GM21447 (cell line): ENCODE measurements around the gene ITPRID2.
"Not testable (repeated sequence)": the region's sequence is repeated elsewhere in the genome, so short reads cannot be mapped to it uniquely, and the experiment has no call there.

Source experiments
- ATAC-seq: cut with Tn5 transposase; IDR thresholded peaks from one replicate; pipeline ENCODE4 v1.9.1; 2021; ENCODE audit not compliant: unreplicated experiment

Gene ITPRID2

DNA sequence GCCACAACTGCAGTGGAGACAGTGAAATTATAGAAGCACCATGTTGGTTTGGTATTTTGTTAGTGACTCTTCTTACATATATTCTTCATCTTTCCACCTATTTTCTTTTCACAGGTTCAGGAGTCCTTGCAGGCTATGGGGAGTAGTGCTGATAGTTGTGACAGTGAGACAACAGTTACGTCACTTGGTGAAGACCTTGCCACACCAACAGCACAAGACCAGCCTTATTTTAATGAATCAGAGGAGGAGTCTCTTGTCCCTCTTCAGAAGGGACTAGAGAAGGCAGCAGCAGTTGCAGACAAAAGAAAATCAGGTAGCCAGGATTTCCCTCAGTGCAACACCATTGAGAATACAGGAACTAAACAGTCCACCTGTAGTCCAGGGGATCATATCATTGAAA is 23.6 kb downstream of the ITPRID2 start:
- no peak for ATAC-seq

DNA sequence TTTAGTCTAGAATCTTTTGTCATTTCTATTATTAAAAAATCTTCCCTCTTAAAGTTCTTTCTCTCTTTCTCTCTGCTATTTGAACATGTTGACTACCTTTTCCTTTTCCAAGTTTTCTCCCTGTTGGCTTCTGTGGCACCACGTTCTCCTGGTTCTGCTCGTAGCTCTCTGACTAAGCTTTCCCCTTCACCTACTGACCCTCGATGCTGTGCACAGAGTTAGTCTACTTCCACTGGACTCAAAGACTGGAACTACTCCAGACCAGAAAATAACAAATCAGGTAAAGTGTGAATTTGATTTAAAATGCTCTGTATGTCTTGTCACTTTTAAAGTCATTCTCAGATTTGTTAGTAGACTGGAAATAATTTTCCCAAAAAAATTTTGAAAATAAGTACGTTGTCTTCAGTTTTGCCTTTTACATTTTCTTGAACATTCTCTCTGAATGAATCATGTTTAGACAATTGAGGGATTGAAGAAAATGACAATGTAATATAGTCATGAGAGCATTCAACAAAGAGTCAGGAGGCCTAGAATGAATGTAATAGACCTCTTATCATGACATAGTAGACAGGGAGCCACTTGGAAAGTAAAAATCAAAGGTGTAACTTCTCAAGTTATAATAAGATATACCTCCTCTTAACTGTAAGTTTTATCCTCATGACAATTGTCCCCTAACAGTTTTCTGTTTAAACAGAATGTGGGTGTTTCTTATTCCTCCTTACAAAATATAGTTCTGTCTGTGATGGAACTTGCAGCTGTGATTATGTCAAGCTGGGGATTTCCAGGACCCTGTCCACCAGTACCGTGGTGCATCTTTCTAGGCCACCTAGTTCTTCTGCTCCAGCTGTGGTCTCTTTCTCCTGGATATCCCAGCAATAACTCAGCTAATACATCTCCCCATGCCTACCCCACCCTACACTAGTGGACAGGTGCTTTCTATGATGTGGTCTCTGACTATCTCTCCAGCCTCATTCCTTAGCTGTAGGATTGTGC is 25.5 kb downstream of the ITPRID2 start:
- no peak for ATAC-seq

DNA sequence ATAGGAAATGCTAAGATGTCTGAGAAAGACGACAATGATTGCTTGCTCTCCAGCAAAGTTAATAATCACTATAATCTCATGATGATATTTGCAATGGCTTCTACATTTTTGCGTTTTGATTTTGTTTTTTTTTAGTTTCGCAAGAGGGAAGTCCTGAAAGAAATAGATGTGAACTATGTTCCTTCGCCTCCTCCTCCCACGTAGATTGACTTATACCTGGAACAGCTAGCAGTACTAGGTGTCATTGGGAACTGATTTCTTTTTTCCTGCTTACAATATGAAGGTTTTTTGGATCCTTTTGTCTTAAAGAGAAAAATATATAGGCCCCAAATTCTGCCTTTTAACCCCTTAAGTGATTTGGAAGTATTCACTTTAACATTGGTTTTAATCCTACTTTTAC is 26.7 kb downstream of the ITPRID2 start:
- no peak for ATAC-seq

DNA sequence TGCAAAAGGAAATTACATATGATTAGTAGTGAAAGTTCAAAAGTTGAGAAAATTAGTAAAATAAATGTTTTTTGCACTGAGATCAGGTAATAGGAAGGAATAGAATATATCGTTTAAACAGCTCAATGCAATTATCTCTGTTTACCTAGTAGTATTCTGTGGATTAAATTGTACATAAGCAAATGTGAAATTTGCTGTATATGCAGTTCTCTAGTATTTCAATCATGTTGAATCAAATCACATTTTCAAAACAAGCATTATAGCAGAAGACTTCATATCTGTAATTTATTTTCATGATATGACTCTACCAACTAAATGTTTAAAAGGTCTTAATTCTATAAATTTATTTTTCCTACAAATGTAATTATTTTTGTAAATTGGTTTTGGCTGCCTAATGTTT is 31.6 kb downstream of the ITPRID2 start:
- no peak for ATAC-seq

DNA sequence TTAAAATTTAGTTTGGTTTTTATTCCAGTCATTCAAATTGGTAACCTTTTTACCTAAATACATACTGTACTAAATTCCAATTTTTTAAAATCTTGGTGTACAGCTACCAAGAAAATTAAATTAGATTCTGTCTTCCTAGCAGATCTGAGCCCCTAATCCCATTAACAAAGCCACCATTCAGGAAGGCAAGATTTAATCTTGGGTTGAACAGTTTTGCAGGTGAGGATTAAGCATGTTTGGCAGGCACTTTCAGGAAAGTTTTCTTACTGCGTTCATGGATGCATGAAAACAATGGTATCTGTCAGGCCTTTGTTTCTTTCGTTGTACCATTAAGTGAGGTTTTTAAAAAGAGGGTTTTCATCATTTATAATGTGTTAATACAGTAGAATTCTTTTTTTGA is 32.8 kb downstream of the ITPRID2 start:
- no peak for ATAC-seq

DNA sequence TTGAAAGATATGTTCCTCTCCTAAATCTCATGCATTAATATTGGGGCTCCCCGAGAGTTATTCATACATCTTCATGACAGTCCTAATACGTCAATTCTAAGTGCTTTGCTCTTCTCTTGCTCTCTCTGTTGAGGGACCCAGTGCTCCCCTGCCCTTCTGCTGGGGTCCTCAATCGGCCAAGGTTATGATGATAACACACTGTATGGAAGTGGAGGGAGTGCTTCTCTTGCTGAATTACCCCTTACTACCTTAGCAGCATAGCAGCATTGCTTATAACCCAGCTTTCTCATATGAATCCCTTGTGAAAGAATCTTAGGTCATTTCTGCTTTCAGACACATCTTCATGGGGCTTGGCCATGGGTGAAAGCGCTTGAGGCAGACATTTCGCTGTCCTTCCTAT is 43.2 kb downstream of the ITPRID2 start:
- no peak for ATAC-seq

DNA sequence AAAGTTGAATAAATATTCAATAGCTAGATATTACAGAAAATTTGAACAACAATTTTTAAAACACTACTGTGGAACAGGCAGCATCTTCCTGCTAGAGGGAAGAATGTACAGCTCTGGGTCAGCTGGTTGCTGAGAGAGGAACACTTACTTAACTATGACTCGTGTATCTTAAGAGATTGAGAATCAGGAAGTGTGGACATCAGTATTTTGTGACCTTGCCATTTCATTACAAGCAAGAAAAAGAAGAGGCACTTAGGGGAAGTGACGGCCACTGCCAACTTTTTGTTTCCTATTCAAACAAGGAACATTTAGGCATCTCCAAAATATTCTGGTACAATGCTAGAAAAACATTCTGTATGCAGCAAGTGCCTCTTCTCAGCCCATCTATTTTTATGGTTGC is 45.9 kb downstream of the ITPRID2 start:
- ATAC-seq = no peak

GRCh38 chr2:181943411-181944124 is 52.0 kb downstream of the ITPRID2 start:
- no peak for ATAC-seq

GRCh38 chr2:181944164-181944913 is 52.8 kb downstream of the ITPRID2 start:
- no peak for ATAC-seq

- ATAC-seq = no peak
Measured at GRCh38 chr2:181944914-181945291, 53.4 kb downstream of the ITPRID2 start.

- no peak for ATAC-seq
Measured at GRCh38 chr2:181946444-181947127, 55.1 kb downstream of the ITPRID2 start.

DNA sequence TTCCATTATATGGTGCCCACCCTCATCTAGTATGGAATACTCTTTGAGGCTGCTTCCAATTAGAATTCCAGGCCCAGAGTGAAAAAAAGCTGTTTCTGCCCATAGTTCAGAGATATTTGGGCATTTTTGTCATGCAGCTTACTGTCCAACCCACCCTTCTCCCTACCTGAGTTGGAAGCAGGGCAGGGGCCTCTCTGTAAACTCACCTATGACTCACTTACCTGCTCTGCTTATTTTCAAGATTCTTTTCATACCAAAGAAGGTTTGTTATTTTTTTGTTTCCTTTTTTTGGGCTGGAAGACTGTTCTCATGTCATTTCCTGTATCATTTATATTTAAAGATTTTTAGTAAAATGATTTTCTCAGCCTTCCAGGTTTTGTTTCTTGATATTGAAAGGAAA is 55.7 kb downstream of the ITPRID2 start:
- ATAC-seq = no peak

DNA sequence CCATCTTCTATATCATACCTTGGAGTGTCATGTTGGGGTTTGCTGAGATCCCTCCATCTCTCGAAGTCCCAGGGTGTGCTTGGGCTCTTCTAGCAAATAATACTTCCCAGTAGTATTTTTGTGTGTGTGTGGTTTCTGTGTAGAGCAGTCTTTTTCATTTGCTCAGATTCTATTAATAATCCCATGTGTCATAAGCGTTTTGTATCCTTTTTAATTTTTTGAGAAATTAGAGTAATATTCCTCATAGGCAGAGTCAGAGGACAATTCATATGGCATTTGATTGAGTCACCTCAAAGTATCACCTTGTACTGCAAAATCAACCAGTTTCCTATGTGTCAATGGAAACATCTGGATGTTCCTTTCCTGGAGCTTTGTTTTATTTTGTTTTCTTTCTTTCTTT is 56.7 kb downstream of the ITPRID2 start:
- ATAC-seq = no peak

GRCh38 chr2:181949047-181949446 is 57.5 kb downstream of the ITPRID2 start:
- ATAC-seq = no peak

DNA sequence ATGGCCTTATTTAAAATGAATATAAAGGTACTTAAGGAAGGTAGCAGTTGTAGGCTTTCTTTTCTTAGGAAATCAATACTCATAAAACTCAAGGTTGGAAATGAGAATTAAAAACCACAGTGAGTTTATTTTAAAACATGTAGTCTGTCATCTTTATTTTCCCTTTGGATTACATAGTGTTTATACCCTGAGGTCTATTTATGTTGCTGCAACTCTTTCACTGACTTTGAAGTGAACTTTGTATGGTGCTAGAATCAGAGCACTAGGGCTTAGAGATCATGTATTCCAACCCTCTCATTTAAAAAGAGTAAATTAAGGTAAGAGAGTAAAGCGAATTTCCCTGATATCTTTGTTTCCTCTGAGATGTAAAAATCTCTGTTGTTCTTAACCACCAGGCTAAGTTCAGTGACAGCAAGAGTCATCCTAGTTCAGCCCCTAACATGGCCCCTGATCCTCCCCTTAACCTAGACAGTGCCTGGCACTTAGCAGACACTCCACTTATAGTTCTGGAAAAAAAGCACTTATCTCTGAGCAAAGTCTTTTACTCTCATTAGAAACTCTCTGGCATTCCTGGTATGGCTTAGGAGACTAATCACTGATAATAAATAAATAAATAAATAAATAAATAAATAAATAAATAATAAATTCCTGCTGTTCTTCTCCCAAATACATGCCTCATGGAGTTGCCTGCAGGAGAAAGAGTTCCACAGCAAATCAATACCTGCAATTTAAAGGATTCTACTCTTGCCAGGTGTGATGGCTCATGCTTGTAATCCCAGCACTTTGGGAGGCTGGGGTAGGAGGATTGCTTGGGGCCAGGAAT is 61.1 kb downstream of the ITPRID2 start:
- no peak for ATAC-seq

- ATAC-seq = peak; percentile 82
Measured at GRCh38 chr2:181953881-181954537, 62.5 kb downstream of the ITPRID2 start.

- no peak for ATAC-seq
Measured at GRCh38 chr2:181954538-181954883, 63.0 kb downstream of the ITPRID2 start.

- ATAC-seq = no peak
Measured at GRCh38 chr2:181955010-181955409, 63.5 kb downstream of the ITPRID2 start.

GRCh38 chr2:181955866-181956265 is 64.3 kb downstream of the ITPRID2 start:
- ATAC-seq = not testable (repeated sequence)

DNA sequence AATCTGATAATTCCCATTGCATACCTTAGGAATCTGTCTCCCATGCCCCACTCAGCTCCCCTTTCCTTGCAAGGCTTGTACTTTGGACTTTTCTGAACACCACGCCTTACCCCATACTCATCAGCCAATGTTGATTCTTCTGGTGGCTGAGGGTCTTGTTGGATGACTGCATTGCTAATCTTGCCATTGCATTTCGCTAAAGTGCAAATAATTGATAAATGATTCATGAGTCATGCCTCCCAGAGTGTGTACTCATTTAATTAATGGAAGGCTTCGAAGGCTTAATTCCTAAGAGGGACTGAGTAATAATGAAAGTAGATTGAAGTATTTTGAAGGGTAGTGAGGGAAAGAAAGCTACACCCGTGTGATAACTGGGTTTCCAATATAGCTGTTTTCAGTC is 66.1 kb downstream of the ITPRID2 start:
- no peak for ATAC-seq
